ENCODE results near the gene ME3.
"Not testable (repeated sequence)": the region's sequence is repeated elsewhere in the genome, so short reads cannot be mapped to it uniquely, and the experiment has no call there.

ME3 gene

GRCh38 chr11:86580535-86580934, 91.9 kb downstream of the ME3 start:
- no peak for DNase-seq

- peak; percentile 55 for DNase-seq
Measured at GRCh38 chr11:86579406-86579731, 93.0 kb downstream of the ME3 start.

DNA sequence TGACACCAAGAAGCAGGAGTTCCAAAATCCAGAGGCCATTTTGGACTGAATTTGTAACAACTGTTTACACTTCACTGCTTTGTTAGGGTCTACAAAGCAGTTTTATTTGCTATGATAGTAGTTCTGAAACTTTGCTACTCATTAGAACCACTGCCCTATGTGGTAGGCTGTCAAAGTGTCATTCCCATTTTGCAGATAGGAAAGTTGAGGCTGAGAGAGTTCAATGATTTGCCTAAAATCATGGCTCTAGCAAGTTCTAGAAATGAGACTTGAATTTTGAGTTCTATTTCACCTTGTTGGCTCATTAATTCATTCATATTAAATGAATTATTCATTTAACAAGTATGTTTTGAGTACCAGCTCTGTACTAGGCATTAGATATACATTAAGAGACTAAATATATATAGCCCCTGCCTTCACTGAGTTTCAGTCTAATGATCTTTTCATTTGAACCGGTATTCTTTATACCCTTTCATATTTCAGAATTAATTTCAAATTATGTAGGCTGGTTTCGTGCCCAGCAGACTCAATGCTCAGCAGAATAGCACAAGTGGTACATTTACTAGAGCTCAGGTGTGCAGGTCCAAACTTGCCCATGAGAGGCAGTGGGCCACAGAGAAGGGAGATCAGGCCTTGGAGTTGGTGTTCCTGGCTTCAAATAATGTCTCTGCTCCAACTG, 93.5 kb downstream of the ME3 start:
- no peak for DNase-seq

- peak; percentile 73 for DNase-seq
Measured at GRCh38 chr11:86577644-86578636, 94.5 kb downstream of the ME3 start.

DNA sequence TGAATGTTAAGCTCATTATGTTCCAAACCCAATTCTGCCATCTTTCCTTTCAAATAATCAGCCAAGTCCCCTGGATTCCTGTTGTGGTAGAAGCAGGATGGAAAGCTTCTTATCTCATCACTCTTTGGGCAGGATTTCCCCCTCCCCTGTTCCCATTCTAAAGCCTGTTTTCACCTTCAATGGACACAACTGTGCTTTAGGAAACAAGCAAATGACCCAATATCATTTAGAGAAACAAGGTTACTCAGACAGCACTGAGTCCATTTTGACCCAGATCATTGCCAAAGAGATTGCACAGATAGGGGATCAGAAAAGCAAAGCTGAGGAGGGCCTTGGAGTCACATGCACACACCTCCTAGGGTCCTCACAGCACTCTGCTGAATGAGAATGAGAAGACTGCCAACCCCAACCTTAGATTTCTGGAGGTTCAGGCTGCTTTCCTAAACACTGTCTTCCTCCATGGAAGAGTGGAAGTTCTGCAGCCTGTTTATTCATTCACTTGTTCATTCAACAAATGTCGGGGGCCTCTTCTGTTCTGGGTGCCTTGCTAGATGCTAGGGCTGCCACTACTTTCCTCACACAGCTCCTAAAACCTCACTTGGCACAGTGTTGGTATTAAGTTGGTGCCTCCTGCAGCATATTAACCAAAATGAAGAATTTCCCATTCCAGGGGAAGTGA, 95.3 kb downstream of the ME3 start:
- DNase-seq, result no peak

GRCh38 chr11:86575927-86576326, 96.5 kb downstream of the ME3 start:
- no peak for DNase-seq

DNA sequence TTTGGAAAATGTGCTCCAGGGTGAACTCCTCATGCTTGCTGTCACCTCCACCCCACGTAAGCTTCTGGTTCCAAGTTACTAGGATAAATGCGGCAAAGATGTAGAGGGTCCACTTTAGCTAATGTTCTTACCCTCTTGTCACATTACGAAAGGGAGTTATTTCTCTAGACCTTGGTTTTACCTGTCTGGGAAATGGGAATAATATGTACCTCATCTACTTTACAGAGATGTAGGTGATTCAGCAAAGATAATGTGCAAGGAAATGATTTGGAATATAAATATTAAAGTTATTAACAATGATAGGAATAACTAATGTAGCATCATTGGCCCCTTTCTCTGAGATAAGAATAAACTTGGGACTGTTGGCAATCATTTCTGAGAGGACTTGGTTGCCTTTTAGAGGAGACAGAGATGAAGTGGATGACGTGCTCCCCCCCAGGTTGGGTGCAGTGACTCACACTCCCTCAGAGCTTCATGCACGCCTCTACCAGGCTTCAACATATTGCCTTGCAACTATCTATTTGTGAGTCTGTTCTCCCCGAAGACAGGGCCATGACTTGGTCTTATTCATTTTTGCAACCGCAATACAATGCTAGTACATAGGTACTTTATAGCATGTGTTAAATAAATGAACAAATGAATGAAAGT, 97.1 kb downstream of the ME3 start:
- no peak for DNase-seq

DNA sequence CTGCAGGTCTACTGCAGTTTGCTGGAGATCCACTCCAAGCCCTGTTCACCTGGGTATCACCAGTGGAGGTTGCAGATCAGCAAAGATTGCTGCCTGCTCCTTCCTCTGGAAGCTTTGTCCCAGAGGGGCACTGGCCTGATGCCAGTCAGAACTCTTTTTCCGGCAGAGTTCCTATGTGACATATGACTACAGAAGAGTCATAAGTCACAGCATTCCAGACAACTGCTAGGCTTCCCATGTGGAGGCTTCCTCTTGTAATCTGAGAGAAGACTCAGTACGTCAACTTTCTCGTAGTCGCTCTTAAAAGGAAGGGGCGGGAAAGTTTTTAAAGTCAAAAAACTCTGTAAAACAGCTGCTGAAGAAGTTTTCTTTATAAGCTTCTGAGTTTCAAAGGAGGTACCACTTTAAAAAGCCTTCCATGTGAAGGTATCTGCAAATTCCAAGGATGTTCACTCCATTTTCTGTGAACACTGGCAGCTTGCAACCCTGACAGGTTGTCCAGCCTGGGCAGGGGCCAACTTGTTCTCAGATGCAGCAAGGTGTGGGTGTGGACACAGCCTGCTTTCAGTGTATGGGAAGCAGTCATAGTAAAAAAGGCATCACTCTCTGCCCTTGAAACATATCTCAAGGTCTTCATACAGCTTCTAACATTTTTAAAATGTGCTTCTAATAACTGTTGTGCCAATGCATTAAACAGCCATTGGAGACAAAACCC, 97.8 kb downstream of the ME3 start:
- DNase-seq, result no peak

- DNase-seq, result no peak
Measured at GRCh38 chr11:86571273-86571948, 101.0 kb downstream of the ME3 start.

DNA sequence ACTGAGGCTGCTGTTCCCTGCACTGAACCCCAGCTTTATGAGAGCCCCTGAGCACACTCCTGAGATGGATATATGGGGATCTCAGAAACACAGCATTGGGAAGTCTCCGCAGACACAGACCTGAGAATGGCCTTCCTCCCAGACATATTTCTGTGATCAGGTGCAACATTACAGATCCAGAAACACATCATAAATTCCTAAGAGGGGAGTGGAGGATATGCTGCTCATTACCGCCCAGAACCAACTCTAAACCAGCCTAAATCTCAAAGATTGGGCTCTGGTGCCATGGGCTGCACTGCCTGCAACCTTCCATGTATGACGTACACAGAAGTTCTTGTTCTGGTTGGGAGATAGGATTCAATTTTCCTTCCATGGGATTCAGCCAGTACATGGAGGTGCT, 102.0 kb downstream of the ME3 start:
- DNase-seq, result no peak

DNA sequence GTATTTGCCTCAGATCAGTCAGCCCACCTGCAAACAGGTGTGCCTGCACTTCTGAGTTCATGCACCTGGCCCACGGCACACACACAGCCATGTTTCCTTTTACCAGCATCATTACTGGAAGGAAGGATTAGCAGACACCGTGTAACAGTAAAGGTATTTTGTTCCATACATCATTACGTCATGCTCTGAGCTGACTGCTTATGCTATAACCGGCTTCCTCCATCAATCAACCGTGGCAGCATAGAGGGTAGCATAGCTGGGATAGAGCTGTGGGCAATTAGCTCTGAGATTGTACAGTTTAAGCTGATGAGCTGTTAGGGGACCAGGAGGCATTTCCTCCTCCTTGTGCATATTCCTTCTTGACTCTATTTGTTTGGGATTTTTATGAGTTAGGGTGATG, 102.4 kb downstream of the ME3 start:
- no peak for DNase-seq

GRCh38 chr11:86569109-86569508, 103.3 kb downstream of the ME3 start:
- no peak for DNase-seq

DNA sequence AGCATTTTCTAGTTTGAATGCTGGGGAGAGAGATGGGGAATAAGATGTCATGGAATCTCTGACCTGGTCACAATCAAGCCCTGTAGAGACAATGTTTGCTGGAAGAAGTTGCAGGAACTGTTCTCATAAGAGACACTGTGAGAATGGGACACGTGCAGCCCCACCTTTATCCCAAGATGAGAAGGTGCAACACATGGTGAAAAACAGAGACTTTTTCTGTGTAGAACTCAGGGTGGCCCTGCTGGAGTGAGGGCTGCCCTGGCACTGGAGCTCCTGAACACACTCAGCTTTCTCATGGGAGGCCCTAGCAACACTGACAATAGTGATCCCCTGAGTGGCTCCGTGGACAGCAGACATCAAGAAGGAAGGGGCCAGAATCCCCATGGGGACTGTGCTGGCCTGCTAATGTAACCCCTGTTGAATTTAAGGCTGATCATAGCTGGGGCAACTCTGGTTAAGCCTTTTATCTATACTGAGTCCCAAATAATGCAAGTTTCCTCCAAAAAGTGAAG, 106.6 kb downstream of the ME3 start:
- DNase-seq, result no peak

DNA sequence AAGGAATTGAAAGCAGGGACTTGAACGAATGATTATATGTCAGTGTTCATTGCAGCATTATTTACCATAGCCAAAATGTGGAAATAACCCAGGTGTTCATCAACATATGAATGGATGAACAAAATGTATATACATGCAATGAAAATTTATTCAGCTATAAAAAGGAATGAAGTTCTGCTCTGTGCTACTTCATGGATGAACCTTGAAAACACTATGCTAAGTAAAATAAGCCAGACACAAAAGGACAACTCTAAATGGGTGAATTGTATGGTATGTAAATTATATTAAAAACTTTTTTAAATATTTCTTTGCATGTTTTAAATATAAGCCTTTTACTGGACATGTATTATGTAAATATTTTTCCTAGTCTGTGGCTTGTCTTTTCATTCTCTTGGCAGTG, 107.0 kb downstream of the ME3 start:
- no peak for DNase-seq

- not testable (repeated sequence) for DNase-seq
Measured at GRCh38 chr11:86562842-86563241, 109.6 kb downstream of the ME3 start.

GRCh38 chr11:86559311-86559945, 113.0 kb downstream of the ME3 start:
- DNase-seq, result no peak

GRCh38 chr11:86558841-86559240, 113.6 kb downstream of the ME3 start:
- no peak for DNase-seq

DNA sequence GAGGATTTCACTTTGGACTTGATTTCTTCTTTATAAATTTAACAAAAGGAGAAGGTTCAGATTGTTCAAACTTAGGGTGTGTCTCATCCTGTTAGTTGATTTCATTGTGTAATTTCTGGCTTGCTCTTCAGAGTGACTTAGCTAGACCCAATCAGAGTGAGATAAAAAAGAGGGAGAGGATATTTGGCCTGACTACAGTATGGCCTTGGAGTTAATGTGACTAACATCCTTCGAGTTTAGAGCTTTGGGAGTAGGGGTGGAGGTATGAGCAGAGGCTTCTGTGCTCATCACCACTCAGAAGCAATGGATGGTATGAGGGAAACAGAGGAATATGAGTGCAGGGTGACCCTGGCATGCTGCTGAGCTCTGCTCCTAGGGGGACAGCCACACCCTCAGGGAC, 114.2 kb downstream of the ME3 start:
- no peak for DNase-seq

DNA sequence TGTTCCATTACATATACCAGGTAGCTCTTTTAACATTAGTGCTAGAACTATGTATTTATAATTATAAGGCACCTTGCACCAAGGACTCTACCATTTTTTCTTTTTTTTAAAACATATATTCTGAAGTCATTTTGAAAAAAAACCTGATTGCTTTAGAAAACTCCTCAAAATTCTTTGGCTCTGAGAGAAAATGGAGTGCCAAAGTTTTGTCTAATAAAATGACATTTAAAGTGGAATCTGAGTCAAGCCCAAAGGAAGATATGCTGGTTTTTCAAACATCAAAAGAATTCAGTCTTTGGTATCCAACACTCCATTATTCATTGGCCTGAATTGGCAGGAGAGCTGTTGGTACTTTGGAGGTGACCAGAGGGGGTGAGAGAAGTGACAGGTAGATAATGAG, 116.5 kb downstream of the ME3 start:
- DNase-seq, result no peak

GRCh38 chr11:86555401-86555800, 117.0 kb downstream of the ME3 start:
- no peak for DNase-seq

DNA sequence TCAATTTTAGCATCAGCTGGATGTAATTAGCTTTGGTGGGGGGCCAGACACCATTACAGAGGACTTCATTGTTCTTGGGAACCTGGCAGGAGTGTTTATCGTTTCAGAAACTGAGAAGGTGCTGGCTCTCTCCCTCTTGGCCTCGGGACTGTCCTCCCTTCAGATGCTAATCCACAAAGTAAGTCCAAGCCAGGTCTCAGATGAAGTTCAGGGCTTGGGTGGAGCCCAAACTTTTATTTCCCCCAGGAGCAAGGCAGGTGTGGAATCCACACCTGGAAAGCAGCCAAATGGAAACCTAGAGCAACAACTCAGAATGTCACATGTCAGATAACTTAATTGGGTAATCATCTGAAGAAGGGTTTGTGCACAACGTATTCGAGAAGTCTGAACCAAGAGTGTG, 119.2 kb downstream of the ME3 start:
- DNase-seq, result no peak
